Measurements from ENCODE around the gene OR12D1.
"Not testable (repeated sequence)": the region's sequence is repeated elsewhere in the genome, so short reads cannot be mapped to it uniquely, and the experiment has no call there.

OR12D1 gene

DNA sequence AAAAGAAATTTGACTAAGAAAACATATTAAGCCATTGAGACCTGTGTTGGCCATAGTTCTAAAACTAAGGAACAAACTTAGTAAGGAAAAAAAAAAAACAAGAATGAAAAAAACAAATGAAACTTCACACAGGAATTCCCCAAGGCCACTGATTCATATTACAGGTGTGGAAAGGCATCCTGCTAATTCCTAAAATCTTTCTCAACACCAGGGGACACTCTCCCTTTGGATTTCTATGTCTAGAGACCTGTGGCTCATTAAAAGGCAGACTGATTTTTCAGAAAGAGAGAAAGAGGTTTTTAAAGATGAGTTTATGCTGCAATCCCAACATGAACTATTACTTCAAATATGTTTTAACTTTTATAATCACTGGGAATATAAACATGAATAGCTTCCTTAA lies at the start of gene OR12D1:
OR12D1 (plus strand) TSS at position 341 of the 400 bp plus-strand sequence.
- DNase-seq (ENCODE audit: low read depth in 1 of 2, low spot score in 1 of 2), result no peak

DNA sequence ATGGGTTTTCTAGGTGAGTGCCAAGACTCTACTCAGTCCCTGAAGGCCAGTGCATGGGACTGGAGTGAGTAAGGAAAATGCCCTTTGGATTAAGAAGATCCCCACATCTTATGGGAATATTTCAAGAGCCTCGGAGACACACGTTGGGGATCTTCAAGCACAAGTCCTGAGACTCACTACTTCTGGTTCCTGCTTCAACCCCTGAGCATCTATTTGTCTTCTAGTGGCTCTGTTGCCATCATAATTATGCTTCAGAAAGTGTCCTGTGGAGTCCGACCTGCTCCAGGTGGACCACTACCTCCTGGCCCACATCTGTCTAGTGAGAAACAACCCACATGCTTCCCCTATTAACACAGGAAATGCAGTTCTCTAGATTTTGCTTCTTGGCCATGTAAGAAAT lies 46.0 kb upstream of the OR12D1 start, which contains the start of gene OR5V1:
OR5V1 (minus strand) TSS at position 101 of the 400 bp plus-strand sequence. CDS start 12,670 bp downstream, outside the sequence.
- DNase-seq (ENCODE audit: low read depth in 1 of 2, low spot score in 1 of 2), result no peak

DNA sequence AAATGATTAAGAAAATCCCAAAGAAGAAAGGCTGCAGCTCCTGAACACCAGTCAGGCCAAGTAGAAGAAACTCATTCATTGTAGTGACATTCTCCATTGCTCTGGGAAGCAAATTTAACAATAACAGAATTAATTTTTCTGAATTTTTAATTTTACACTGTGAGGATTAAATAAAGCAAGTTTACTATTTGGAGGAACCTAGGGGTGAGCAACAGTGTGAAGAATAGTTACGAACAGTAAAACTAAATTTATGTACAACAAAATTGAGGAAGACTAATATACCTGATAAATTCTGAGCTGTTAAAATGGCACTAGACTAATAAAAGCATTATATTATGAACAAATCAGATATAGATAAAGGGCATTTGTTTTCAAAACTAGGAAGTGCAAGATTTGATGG lies 39.5 kb upstream of the OR12D1 start, which contains the start of gene OR12D3:
OR12D3 (minus strand) TSS at position 101 of the 400 bp plus-strand sequence; CDS start at position 97, 4 bp downstream.
- DNase-seq (ENCODE audit: low read depth in 1 of 2, low spot score in 1 of 2), result no peak

DNA sequence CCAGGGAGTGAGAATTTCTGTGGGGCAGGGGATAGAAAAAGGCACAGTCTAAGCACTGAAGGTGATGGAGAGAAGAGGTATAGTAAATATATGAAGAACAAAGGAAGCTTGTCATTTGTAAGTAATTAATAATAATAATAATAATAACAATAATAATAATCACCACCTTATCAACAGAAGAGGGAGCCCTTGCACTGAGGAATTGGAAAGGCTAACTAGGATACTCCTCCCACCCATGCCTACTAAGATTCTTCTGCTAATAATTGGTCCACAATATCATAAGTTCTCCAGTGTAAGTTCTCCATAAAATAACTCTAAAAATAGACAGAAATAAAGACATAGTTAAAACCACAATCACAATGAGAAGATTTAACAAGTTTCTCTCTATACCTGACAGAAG lies 38.7 kb upstream of the OR12D1 start:
- DNase-seq (ENCODE audit: low read depth in 1 of 2, low spot score in 1 of 2), result no peak

DNA sequence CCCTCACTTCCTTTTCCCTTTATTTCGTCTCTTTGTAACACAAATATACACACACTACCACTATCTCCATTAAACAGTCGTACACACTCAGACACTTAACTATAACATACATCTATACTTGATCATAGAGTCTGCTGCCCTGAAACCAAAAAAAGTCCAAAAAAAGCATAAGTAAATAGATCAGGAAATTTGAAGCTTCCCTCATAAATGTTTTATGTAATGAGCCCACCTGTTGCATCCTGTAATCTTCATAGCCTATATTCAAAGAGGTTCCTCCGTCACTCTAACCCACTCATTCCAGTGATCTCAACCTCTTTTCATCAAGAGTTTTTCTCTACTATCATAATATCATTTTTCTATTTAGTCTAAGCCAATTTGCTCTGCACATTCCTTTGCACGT lies 26.2 kb upstream of the OR12D1 start:
- no peak for DNase-seq (ENCODE audit: low read depth in 1 of 2, low spot score in 1 of 2)

DNA sequence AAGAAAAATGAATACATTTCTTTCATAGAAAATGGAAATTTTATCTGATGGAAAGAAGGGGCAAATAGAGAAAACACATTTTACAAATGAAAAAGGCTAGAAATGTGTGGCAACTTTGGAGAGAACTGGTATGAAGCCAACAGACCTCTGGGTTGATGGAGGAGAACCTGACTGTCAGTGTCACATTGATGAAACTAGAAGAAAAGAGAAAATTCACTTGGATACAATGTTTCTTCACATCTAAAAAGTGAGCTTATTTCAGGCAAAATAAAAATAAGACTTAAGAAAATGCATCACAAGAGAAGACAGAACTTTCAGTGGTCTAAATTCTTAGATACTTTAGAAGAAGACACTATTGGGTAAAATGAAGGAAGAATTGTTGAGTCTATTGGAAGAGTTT lies 19.4 kb upstream of the OR12D1 start, which contains the start of gene OR12D2:
OR12D2 (plus strand) TSS at position 301 of the 400 bp plus-strand sequence. CDS start 1,069 bp downstream, outside the sequence.
- DNase-seq (ENCODE audit: low read depth in 1 of 2, low spot score in 1 of 2), result no peak

DNA sequence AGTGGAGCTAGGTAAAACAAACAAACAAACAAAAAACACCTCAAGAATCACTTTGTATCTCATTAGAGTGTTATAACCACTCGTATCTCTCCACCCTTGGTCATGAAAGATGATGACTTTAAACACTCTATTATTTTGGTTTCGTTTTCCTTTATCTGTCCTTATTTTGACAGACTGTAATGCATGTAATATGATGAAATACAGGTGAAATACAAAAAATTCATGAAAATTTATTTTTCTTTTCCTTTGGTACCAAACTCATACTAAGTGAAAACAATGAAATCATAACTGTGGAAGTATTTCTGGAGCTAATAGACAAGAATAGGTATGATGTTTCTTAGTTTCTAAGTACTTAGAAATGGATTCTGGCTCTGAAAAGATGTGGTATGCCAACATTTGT lies 15.2 kb upstream of the OR12D1 start:
- no peak for DNase-seq (ENCODE audit: low read depth in 1 of 2, low spot score in 1 of 2)

DNA sequence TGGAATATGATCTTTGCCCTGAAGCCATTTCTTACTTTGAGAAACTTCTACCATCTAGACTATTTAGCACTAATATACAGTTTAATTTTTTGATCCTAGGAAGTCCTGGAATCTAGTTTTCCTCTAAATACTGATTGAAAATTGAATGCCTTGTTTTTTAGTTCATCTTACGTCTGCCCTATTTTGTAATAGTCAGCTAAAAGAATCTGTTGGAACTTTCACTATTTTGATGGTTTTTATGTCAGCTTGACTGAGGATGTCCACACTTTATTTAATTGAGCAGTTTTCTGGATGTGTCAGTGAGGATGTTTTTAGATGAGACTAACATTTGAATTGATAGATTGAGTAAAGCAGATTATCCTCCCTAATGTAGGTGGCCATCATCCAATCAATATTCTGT lies 10.9 kb upstream of the OR12D1 start:
- DNase-seq (ENCODE audit: low read depth in 1 of 2, low spot score in 1 of 2), result no peak

DNA sequence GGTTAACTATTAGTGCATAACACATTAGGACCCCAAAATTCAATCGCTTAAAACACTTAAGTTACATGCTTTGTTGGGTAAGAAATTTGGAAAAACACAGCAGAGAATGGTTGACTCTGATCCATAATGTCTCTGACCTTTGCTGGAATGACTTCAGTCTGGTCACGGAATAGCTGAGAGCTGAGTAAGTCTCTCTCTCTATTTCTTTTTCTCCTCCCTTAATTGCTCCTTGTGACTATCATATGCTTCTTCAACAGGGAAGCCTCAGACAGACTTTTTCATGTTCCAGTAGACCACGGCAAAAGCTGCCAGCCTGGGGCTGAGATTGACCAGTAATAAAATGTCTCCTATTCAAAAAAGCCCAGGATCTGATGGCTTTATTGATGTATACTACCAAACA lies 4.8 kb downstream of the OR12D1 start:
- DNase-seq (ENCODE audit: low read depth in 1 of 2, low spot score in 1 of 2), result no peak

DNA sequence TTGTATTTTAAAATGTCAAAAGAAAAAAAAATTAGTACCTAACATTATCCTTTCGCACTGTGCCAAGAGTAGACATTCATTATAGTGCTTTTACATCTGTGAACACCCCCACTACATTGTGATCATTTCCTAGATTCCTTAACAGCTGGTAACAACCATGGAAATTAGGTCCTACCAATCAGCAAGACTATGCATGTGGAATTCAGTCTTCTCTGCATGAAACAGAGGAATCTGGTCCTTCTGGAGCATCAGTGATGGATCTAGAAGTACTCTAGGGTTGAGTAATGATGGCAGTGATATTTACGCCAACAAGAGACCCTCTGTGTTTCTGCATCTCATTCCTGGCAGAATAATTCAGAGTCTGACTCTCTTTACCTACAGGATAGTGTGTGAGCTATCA lies 9.4 kb downstream of the OR12D1 start:
- DNase-seq (ENCODE audit: low read depth in 1 of 2, low spot score in 1 of 2), result no peak

DNA sequence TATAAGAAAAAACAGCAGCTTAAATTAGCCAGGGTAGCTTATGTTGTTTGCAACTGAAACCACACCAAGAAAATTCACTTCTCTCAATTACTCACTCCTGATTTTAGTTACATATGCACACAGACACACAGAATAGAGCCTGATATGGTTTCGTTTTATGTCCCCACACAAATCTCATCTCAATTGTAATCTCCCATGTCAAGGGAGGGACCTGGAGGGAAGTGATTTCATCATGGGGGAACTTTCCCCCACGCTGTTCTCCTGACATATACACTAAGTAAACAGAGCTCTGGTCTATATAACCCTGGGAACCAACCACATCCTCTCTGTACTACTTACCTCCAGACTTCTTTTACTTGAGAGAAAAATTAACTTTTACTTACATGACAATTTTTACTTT lies 9.8 kb downstream of the OR12D1 start:
- no peak for DNase-seq (ENCODE audit: low read depth in 1 of 2, low spot score in 1 of 2)

DNA sequence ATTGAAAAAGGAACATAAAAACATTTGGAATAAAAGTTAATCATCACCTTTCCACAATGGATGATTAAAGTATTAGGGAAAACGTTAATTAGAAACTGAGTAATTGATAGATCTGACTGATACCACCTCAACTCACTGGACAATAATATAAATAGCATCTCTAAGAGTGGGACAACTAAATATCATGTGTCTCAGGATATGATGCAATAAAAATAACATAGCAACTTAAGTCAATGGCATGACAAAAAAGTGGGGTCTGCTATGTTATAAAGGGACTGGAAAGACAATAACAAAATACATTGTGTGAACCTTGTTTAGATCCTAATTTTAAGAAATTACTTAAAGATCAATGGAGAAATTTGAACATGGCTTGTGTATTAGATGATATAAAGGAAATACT lies 10.3 kb downstream of the OR12D1 start:
- no peak for DNase-seq (ENCODE audit: low read depth in 1 of 2, low spot score in 1 of 2)

DNA sequence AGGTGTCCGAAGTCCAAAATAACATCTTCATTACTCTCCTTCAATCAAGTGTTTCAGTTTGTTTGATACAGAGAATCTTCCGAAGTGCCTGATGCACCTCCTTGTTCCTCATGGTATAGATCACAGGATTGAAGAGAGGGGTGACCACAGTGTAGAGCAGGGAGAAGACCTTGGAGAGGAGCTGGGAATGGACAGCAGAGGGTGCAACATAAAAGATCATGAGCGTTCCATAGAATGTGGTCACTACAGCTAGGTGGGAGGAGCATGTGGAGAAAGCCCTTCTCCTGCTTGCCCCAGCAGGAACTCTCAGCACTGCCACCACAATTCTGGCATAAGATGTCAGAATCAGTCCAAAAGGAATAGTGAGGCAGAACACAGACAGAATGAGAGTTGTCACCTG lies 11.9 kb downstream of the OR12D1 start:
- DNase-seq (ENCODE audit: low read depth in 1 of 2, low spot score in 1 of 2), result no peak

DNA sequence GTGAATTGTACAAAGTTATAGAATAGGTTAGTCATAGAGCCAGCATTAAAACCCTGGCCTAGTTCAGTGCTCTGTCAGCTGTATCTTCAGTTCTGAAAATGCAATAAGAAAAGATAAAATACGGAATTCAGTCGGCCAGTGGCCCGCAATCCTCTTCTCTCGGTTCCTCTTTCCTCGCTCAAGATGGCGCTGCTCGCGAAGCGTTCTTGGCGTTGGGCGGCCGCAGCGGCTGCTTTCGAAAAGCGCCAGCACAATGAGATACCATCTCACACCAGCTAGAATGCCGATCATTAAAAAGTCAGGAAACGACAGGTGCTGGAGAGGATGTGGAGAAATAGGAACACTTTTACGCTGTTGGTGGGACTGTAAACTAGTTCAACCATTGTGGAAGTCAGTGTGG lies 22.0 kb downstream of the OR12D1 start:
- DNase-seq (ENCODE audit: low read depth in 1 of 2, low spot score in 1 of 2), result not testable (repeated sequence)

DNA sequence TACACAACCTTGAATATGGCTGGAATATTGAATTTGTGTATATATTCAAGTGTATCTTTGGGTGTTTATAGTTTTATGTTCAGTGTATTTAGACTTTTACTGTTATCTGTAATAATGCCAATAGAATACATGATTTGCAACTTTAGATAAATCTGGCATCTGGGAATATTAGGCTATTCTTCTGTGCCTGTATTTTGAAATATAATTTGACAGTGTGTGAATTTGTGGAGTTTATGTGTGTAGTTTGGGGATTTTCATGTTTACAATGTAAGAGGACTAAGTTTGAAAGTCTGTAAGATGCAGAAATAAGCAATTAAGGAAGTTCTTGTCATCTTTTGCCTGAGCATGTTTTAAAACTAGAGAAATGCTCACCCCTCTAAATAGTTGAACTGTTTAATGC lies 24.3 kb downstream of the OR12D1 start, which contains the start of gene OR10C1:
OR10C1 (plus strand) TSS at position 301 of the 400 bp plus-strand sequence. CDS start 710 bp downstream, outside the sequence.
- no peak for DNase-seq (ENCODE audit: low read depth in 1 of 2, low spot score in 1 of 2)

DNA sequence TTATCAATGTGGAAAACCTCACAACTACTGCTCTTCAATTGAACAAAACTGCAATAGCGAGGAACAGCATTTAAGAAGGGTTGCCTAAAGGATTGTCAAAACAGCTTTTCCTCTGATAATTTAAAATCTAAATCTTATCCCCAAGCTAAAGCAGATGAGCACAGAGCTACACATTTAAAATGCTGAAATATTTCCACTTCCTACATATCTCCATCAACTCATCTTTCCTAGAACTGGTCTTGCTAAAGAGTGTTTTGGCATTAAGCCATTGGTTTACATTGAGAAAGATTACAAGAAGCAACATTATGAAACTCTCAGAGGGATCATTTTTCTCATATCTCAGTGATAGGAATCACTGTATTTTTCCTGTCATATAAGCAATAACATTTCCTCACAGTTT lies 28.0 kb downstream of the OR12D1 start:
- no peak for DNase-seq (ENCODE audit: low read depth in 1 of 2, low spot score in 1 of 2)

DNA sequence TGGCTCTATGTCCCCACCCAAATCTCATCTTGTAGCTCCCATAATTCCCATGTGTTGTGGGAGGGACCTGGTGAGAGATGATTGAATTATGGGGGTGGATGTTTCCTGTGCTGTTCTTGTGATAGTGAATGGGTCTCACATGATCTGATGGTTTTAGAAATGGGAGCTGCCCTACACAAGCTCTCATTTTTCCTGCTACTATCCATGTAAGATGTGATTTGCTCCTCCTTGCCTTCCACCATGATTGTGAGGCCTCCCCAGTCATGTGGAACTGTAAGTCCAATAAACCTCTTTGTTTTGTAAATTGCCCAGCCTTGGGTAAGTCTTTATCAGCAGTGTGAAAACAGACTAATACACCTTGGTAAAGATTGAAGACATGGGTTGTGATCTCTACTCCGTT lies 29.3 kb downstream of the OR12D1 start:
- not testable (repeated sequence) for DNase-seq (ENCODE audit: low read depth in 1 of 2, low spot score in 1 of 2)

DNA sequence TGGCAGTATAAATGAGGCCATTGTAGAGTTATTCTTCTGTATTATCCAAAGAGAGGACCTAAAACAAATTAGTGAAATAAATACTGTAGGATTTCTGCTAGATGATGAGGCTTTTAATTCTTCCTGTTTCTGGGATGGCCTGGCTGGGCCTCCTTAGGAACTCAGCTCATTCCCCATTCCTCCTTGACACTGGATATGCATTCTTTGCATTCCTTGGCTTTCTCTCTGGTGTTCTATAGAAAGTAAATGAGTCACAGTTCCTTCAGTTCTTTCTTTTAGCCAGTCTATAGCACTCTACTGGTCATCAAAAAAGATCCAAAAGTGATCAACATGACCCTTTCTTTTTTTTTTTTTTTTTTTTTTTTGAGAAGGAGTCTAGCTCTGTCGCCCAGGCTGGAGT lies 32.9 kb downstream of the OR12D1 start:
- no peak for DNase-seq (ENCODE audit: low read depth in 1 of 2, low spot score in 1 of 2)

DNA sequence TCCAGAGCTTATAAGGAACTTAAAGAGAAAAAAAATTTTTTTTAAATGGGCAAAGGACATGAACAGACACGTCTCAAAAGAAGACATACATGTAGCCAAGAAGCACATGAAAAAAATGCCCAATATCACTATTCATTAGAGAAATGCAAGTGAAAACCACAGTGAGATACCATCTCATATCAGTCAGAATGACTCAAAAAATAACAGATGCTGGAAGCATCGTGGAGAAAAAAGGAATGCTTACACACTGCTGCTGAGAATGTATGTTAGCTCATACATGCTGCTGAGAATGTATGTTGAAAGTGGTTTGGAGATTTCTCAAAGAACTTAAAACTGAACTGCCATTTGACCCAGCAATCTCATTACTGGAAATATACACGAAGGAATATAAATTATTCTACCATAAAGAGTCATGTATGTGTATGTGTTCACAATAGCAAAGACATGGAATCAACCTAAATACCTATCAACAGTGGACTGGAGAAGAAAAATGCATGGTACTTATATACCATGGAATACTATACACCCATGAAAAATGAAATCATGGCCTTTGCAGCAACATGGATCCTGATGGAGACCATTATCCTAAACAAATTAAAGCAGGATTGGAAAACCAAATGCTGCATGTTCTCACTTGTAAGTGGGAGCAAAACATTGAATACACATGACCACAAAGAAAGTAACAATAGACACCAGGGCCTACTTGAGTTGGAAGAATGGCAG lies 36.9 kb downstream of the OR12D1 start:
- DNase-seq (ENCODE audit: low read depth in 1 of 2, low spot score in 1 of 2), result no peak

DNA sequence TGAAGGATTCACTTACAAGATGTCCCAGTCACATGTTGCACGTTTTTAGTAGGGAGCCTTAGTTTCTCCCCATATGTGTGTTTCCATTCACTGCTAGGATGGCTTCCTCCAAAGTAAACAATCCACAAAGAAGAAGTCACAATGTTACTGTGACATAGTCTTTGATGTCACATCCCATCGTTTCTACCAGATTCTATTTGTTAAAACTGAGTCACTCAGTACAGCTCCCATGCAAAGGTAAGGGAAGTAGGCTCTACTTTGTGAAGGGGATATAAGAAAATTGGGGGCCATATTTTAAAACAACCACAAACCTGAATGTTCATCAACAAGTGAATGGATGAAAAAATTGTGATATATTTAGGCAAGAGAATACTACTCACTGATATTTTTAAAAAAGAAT lies 42.2 kb downstream of the OR12D1 start, which contains the start of the genes OR11A1 and OR2H1:
OR11A1 (minus strand) TSS at position 101 of the 400 bp plus-strand sequence. CDS start 29,430 bp downstream, outside the sequence.
OR2H1 (plus strand) TSS at position 185 of the 400 bp plus-strand sequence. CDS start 4,615 bp downstream, outside the sequence.
- DNase-seq (ENCODE audit: low read depth in 1 of 2, low spot score in 1 of 2), result no peak

DNA sequence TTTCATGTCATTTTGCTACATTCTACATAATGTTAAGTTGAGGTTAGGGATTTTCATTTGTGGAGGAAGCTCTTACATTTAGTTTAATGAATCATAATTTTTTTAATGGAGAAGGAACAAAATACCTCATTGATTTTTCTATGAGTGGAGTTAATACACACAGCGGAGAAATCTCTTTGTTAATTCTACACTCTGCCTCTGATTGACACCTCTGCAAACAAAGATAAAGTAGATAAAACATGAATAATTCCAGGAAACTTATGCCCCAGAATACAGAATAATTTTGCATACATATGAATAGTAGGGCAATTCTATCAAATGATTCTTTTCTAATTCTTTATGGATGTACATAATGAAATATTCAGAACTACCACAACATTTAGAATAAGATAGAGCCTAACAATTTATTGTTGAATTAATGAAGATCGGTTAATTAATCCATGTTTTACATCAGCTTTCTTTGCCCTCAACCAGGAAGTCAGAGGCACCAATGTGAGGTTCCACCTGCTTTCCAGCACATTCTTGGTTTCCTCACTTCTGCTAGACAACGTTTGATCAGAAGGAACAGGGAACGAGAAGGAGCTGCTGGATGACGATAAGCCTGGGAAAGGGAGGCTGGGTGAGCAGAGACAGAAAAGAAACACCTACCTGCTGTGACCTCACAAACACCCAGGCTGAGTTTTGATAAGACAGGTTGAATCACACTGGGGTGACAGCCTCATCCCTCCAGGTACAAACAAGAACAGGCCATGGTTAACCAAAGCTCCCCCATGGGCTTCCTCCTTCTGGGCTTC lies 46.5 kb downstream of the OR12D1 start:
- no peak for DNase-seq (ENCODE audit: low read depth in 1 of 2, low spot score in 1 of 2)

DNA sequence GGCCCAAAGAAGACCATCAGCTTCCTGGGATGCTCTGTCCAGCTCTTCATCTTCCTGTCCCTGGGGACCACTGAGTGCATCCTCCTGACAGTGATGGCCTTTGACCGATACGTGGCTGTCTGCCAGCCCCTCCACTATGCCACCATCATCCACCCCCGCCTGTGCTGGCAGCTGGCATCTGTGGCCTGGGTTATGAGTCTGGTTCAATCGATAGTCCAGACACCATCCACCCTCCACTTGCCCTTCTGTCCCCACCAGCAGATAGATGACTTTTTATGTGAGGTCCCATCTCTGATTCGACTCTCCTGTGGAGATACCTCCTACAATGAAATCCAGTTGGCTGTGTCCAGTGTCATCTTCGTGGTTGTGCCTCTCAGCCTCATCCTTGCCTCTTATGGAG lies 47.3 kb downstream of the OR12D1 start:
- no peak for DNase-seq (ENCODE audit: low read depth in 1 of 2, low spot score in 1 of 2)
